ENCODE measurements around the gene FAAH.

DNA sequence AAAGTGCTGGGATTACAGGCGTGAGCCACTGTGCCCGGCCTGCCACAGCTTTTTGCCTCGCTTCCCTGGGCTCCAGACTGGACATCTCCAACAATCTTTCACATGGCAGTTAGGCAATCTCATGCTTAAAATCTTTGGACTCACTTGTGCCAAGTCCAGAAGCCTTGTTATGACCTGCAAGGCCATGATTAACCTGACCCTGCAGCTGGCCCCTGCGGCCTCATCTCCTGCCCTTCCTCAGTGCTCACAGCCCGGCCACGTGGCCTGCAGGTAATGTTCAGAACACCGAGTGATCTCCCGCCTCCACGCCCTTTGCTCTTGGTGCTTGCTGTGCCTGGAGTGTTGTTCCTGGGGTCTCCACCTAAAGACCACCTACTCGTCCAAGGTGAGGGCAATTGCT is 24.9 kb downstream of the FAAH start:
- TF ChIP-seq POLR2A (IDR thresholded peaks at IDR 0.05): no peak
- no peak for TF ChIP-seq CTCF (IDR thresholded peaks at IDR 0.05)

All from esophagus squamous epithelium (tissue), 4 donors.